HUES6 (cell line): ENCODE results near the gene PSMD11.

Source experiments
- H3K27ac ChIP-seq: 2 replicates; pipeline ENCODE4 v1.7.0; 2013; ENCODE audit warnings: low read depth, mild to moderate bottlenecking, low read length, inconsistent platforms
- H3K27me3 ChIP-seq: 2 replicates; pipeline ENCODE4 v1.6.1; 2013; ENCODE audit warnings: low read length; ENCODE audit not compliant: control insufficient read depth, insufficient read depth
- H3K36me3 ChIP-seq: 2 replicates; pipeline ENCODE4 v1.6.1; 2013; ENCODE audit warnings: low read length; ENCODE audit not compliant: control insufficient read depth, insufficient read depth
- H3K4me1 ChIP-seq: 2 replicates; pipeline ENCODE4 v1.6.1; 2013; ENCODE audit warnings: low read length; ENCODE audit not compliant: control insufficient read depth, insufficient read depth
- H3K4me3 ChIP-seq: 2 replicates; pipeline ENCODE4 v1.5.1; 2013; ENCODE audit warnings: low read depth, low read length
- H3K9ac ChIP-seq: one replicate; pipeline ENCODE4 v1.6.1; 2013; ENCODE audit warnings: mild to moderate bottlenecking, low read length
- H3K9me3 ChIP-seq: 2 replicates; pipeline ENCODE4 v1.6.1; 2013; ENCODE audit warnings: low read depth, low read length; ENCODE audit not compliant: control insufficient read depth, insufficient read depth

PSMD11 gene

DNA sequence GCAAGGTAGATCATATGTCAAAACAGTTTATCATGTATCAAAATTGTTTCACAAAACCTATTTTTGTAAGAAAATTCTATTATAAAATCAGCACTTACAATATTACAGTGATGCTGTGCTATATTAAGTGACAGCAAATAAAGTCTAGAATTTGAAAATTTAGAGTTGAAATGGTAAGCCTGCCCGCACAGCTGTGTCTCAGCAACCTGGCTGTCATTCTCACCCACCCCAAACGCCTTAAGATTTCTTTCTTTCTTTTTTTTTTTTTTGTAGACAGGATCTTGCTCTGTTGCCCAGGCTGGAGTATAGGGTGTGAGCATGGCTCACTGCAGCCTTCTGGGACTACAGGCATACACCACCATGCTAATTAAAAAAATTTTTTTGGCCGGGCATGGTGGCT lies 69.3 kb downstream of the PSMD11 start:
- no peak overlapping the region for H3K9ac ChIP-seq
- H3K27me3 ChIP-seq = no peaks in the 10 kb centered on the region
- no peak overlapping the region for H3K4me3 ChIP-seq
- no peaks in the 10 kb centered on the region for H3K36me3 ChIP-seq
- no peaks in the 10 kb centered on the region for H3K9me3 ChIP-seq
- peaks cover 27% of the 10 kb centered on the region for H3K4me1 ChIP-seq
- no peak overlapping the region for H3K27ac ChIP-seq

DNA sequence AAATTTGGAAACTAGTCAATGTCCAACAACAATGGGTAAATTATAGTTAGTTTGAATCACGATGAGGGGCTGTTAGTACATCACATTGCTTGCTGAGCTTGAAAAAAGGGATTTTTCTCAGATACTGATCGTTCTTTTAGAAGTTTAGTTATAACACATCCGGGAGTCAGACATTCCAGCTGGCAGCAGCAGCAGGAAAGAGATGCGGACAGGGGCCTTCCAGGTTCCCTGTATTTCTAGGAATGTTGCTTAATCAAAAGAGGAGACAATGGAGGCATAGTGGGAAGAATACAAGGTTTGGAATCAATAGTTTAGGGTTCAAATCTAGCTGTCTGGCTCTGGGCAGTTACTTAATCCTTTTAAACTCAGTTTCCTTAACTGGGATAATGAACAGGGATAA lies 70.3 kb downstream of the PSMD11 start:
- Histone ChIP-seq H3K4me3 (no peak overlapping the region), H3K4me1 (peaks cover 32% of the 10 kb centered on the region), H3K9me3 (no peaks in the 10 kb centered on the region), H3K27ac (no peak overlapping the region), H3K27me3 (no peaks in the 10 kb centered on the region), H3K36me3 (no peaks in the 10 kb centered on the region), H3K9ac (no peak overlapping the region)

DNA sequence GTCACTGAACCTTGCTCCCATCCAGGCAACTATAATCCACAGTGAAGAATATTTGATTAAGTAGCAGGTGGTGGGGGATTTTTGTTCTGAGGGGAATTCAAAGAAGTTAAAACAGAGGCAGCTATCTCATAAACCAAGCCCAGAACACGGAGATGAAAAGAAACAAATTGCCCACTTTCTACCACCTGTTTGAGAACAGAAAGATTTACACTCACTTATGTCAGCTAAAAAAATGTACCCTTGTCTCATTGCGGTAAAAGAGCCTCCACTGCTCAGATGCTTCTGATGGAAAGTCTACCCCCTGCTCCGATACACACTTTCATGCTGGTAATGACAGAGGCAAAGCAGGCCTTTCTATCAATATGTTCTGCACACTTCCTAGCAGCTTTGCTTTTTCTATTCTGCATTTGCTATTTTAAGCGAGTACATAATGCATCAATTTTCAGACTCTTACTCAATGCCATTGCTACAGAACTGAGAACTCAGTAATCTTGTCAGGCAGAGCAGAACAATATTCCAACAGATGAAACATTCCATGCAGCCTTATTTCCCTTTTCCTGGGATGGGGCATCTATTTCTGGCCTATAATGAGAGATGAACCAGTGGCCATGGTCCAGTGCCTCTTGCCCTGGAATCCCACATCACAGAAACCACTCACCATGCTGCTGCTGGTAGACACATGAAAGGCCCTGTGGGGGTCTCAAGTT lies 71.5 kb downstream of the PSMD11 start:
- no peak overlapping the region for H3K9ac ChIP-seq
- no peak overlapping the region for H3K27ac ChIP-seq
- H3K9me3 ChIP-seq = no peaks in the 10 kb centered on the region
- peaks cover 44% of the 10 kb centered on the region for H3K4me1 ChIP-seq
- no peaks in the 10 kb centered on the region for H3K36me3 ChIP-seq
- no peaks in the 10 kb centered on the region for H3K27me3 ChIP-seq
- H3K4me3 ChIP-seq = no peak overlapping the region

- H3K9ac ChIP-seq = no peak overlapping the region
These were observed 72.1 kb downstream of the PSMD11 start for GRCh38 chr17:32516450-32516849.

DNA sequence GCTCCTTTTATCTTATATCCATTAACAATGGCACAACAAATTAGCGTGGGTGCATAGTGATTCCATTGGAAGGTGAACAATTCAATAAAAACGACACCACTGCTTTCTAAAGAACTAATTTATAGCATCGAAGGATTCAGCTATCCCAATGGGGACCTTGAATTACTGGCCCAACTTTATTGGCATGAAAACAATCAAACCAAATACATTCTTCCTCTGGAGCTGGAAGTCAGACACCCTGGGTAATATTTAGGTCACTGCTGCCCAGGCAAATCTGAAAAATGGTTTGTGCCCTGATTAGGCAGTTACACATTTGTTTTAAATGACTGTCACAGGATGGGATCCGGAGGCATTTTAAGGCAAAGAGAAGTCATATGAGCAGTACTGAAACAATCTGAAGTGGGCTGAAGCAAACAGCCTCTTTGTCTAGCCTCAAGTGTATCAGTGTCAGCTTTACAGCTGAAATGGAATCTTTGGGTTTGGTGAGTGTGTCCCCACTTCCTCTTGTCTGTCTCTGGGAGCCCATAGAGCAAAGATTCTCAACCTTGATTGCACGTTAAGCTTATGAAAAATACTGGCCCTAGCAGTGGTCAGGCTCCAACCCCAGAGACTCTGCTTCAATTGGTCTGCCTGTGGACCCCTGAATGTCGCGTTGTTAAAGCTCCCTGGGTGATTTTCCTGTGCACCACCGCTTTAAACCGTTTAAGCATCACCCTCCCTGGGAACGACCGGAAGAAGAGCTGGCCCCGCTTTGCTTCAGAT lies 72.8 kb downstream of the PSMD11 start:
- Histone ChIP-seq H3K4me3 (no peak overlapping the region), H3K36me3 (no peaks in the 10 kb centered on the region), H3K9me3 (no peaks in the 10 kb centered on the region), H3K27me3 (no peaks in the 10 kb centered on the region), H3K9ac (no peak overlapping the region), H3K4me1 (peaks cover 48% of the 10 kb centered on the region), H3K27ac (no peak overlapping the region)

More at GRCh38 chr17:32516450-32516849, 72.1 kb downstream of the PSMD11 start:
- Histone ChIP-seq H3K9me3 (no peaks in the 10 kb centered on the region), H3K4me3 (no peak overlapping the region), H3K27ac (no peak overlapping the region), H3K27me3 (no peaks in the 10 kb centered on the region), H3K36me3 (no peaks in the 10 kb centered on the region), H3K4me1 (peaks cover 48% of the 10 kb centered on the region)

DNA sequence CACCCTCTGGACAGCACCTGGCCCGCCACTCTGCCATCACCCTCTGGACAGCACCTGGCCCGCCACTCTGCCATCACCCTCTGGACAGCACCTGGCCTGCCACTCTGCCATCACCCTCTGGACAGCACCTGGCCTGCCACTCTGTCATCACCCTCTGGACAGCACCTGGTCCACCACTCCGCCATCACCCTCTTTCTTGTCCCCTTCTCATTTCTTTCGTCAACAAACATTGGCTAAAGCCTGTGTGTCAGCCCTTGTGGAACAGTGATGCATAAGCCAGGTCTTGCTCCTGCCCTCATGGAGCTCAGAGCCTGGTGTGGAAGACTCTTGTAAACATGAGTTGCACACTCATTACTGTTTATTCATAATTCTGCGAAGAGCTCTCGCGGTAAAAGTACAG lies 73.7 kb downstream of the PSMD11 start:
- peaks cover 49% of the 10 kb centered on the region for H3K4me1 ChIP-seq
- H3K27ac ChIP-seq = no peak overlapping the region
- no peaks in the 10 kb centered on the region for H3K27me3 ChIP-seq

GRCh38 chr17:32518646-32519227 lies 74.4 kb downstream of the PSMD11 start:
- Histone ChIP-seq H3K9me3 (no peaks in the 10 kb centered on the region), H3K27ac (peak overlapping the region; percentile 35; the same call in 1 of the 2 replicates), H3K4me1 (peaks cover 55% of the 10 kb centered on the region), H3K9ac (peak overlapping the region; percentile 66), H3K4me3 (peak overlapping the region; percentile 55), H3K36me3 (no peaks in the 10 kb centered on the region), H3K27me3 (no peaks in the 10 kb centered on the region)

More for the DNA sequence above, 73.7 kb downstream of the PSMD11 start:
- Histone ChIP-seq H3K9me3 (no peaks in the 10 kb centered on the region), H3K9ac (no peak overlapping the region), H3K4me3 (no peak overlapping the region), H3K36me3 (no peaks in the 10 kb centered on the region)

- no peaks in the 10 kb centered on the region for H3K27me3 ChIP-seq
- no peaks in the 10 kb centered on the region for H3K36me3 ChIP-seq
- H3K4me3 ChIP-seq = peak overlapping the region; percentile 55
- peaks cover 55% of the 10 kb centered on the region for H3K4me1 ChIP-seq
- peak overlapping the region; percentile 66 for H3K9ac ChIP-seq
- H3K9me3 ChIP-seq = no peaks in the 10 kb centered on the region
- peak overlapping the region; percentile 35; the same call in 1 of the 2 replicates for H3K27ac ChIP-seq
These were observed 75.2 kb downstream of the PSMD11 start for GRCh38 chr17:32519228-32520103.

GRCh38 chr17:32520104-32520701 lies 75.9 kb downstream of the PSMD11 start:
- Histone ChIP-seq H3K9ac (peak overlapping the region; percentile 65), H3K27me3 (no peaks in the 10 kb centered on the region), H3K4me1 (peaks cover 55% of the 10 kb centered on the region), H3K36me3 (no peaks in the 10 kb centered on the region), H3K27ac (peak overlapping the region; percentile 35; the same call in 1 of the 2 replicates), H3K9me3 (no peaks in the 10 kb centered on the region), H3K4me3 (peak overlapping the region; percentile 55)

DNA sequence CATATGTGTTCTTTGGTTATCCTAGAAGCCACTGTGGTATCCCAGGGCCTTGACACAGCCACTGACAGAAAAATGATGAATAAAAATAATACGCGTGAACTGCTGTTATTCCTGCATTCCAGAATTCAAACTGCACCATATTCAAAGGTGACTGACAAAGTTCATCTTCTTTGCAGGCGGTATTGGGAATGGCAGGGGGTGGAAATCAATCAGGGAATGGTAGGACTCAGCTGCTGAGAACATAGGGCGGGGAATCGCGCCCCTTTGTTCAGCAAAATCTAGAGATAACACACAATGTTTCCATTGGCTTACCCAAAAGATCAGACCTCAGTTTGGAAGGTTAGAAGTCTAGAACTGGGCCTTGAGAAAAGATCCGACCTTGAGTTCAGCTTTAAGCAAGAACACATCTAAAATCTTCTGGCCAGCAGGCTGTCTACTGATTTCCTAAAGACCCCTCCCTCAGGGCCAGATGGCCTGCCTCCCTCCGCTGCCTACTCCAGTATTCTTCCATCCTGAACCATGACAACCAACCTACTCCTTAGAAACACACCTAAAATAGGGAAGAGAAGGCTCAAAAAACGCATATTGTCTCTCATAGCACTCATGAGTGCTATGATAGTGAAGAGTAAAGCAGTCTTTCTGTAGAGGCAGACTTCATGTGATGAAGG lies 76.6 kb downstream of the PSMD11 start:
- Histone ChIP-seq H3K27ac (no peak overlapping the region), H3K9ac (no peak overlapping the region), H3K4me3 (no peak overlapping the region), H3K36me3 (no peaks in the 10 kb centered on the region), H3K27me3 (no peaks in the 10 kb centered on the region), H3K9me3 (no peaks in the 10 kb centered on the region), H3K4me1 (peaks cover 53% of the 10 kb centered on the region)
